SK-N-SH (cell line): Measurements from ENCODE around the gene KCTD4. TPM values are rescaled to one million over a fixed set of nuclear protein-coding genes. Genes with fewer than 3 reads are reported as not detected.

Experiments
- CTCF ChIA-PET: fragments of 300-600, 350-600 bp; formaldehyde crosslinking; extraction: SDS; loops from one replicate; lab custom pipeline; 2021; lab: Yijun Ruan, JAX
- POLR2A ChIA-PET: fragments of 350-600 bp; sonication (Branson Sonifier 250); formaldehyde crosslinking; extraction: SDS; loops from one replicate; lab custom pipeline; 2020; ENCODE audit warnings: antibody characterized with exemption, inconsistent platforms; lab: Yijun Ruan, JAX
- DNase-seq: peaks from one replicate; pipeline ENCODE4 v3.0.0; 2012
- H2AFZ ChIP-seq: fragments of 200-600 bp; sonication (generic); 2 replicates; pipeline ENCODE4 v1.8.1; 2016; ENCODE audit warnings: antibody characterized with exemption, mild to moderate bottlenecking, low read depth
- H3F3A ChIP-seq: fragments of 200-600 bp; sonication (generic); replicated peaks from 2 replicates; pipeline ENCODE3; 2016; ENCODE audit warnings: antibody characterized with exemption, mild to moderate bottlenecking; ENCODE audit not compliant: insufficient read depth
- H3K27ac ChIP-seq, 2 experiments: fragments of 200-500 bp in 1 of 2; fragments of 200-600 bp in 1 of 2; sonication (Bioruptor generic) in 1 of 2; sonication (generic), shearing (Covaris generic) in 1 of 2; 2 replicates each; pipeline versions ENCODE4 v1.5.1 to v1.6.1; 2014 to 2016; ENCODE audit warnings: low read depth in 2 of 2, inconsistent platforms in 1 of 2, low read length in 1 of 2, mild to moderate bottlenecking in 1 of 2, mixed read lengths in 1 of 2
- H3K27me3 ChIP-seq: fragments of 200-600 bp; sonication (generic), shearing (Covaris generic); 2 replicates; pipeline ENCODE4 v1.6.1; 2016; ENCODE audit warnings: mixed run types; ENCODE audit not compliant: insufficient read depth
- H3K36me3 ChIP-seq, 2 experiments: fragments of 200-500 bp in 1 of 2; fragments of 200-600 bp in 1 of 2; sonication (Bioruptor generic) in 1 of 2; sonication (generic) in 1 of 2; replicated peaks in 1 of 2; 2 replicates each; pipeline versions ENCODE3 to v1.5.1; 2014 to 2016; ENCODE audit warnings: low read length in 1 of 2, mild to moderate bottlenecking in 1 of 2; ENCODE audit not compliant: insufficient read depth in 2 of 2, control insufficient read depth in 1 of 2
- H3K4me1 ChIP-seq, 2 experiments: fragments of 200-500 bp in 1 of 2; fragments of 200-600 bp in 1 of 2; sonication (Bioruptor generic) in 1 of 2; sonication (generic), shearing (Covaris generic) in 1 of 2; 2 replicates each; pipeline versions ENCODE4 v1.5.1 to v1.6.1; 2014 to 2016; ENCODE audit warnings: low read depth in 1 of 2, low read length in 1 of 2, mixed run types in 1 of 2; ENCODE audit not compliant: insufficient read depth in 2 of 2, control insufficient read depth in 1 of 2
- H3K4me2 ChIP-seq: fragments of 200-600 bp; sonication (generic), shearing (Covaris generic); 2 replicates; pipeline ENCODE4 v1.6.1; 2017; ENCODE audit warnings: mixed run types
- H3K4me3 ChIP-seq, 2 experiments: fragments of 200-500 bp in 1 of 2; fragments of 200-600 bp in 1 of 2; sonication (Bioruptor generic) in 1 of 2; sonication (generic), shearing (Covaris generic) in 1 of 2; 2 replicates each; pipeline versions ENCODE4 v1.5.1 to v1.8.1; 2014 to 2016; ENCODE audit warnings: low read depth in 2 of 2, inconsistent platforms in 1 of 2, low read length in 1 of 2, mild to moderate bottlenecking in 1 of 2, mixed read lengths in 1 of 2, moderate library complexity in 1 of 2
- H3K79me2 ChIP-seq: fragments of 200-600 bp; sonication (generic); 2 replicates; pipeline ENCODE4 v1.8.1; 2017; ENCODE audit warnings: mild to moderate bottlenecking; ENCODE audit not compliant: insufficient read depth
- H3K9ac ChIP-seq: fragments of 200-600 bp; sonication (generic); 2 replicates; pipeline ENCODE4 v1.6.1; 2017; ENCODE audit warnings: mixed run types
- H3K9me2 ChIP-seq: fragments of 200-600 bp; sonication (generic); 2 replicates; pipeline ENCODE4 v1.6.1; 2017; ENCODE audit warnings: mixed run types
- H3K9me3 ChIP-seq: fragments of 200-600 bp; sonication (generic); 2 replicates; pipeline ENCODE4 v1.6.1; 2017; ENCODE audit warnings: mixed run types, mild to moderate bottlenecking, moderate library complexity
- H4K20me1 ChIP-seq: fragments of 200-600 bp; sonication (generic); 2 replicates; pipeline ENCODE4 v1.6.1; 2017; ENCODE audit warnings: mild to moderate bottlenecking, mixed run types; ENCODE audit not compliant: insufficient read depth
- ELF1 ChIP-seq: IDR thresholded peaks from 2 replicates; pipeline ENCODE4 v1.4.0; 2012
- EP300 ChIP-seq, 2 experiments: IDR thresholded peaks; 2 replicates each; pipeline versions ENCODE4 v1.4.0 to v1.6.1; 2012; ENCODE audit warnings: borderline replicate concordance in 1 of 2, low read depth in 1 of 2, low read length in 1 of 2
- EZH2phosphoT487 ChIP-seq: fragments of 200-600 bp; sonication (generic); IDR thresholded peaks from 2 replicates; pipeline ENCODE4 v1.6.1; 2017; ENCODE audit warnings: low read depth, mixed run types, mild to moderate bottlenecking, antibody characterized with exemption, moderate library complexity, borderline replicate concordance
- FOXJ3 ChIP-seq: sonication (generic); formaldehyde crosslinking; IDR thresholded peaks from 2 replicates; pipeline ENCODE4 v1.5.1; 2020; ENCODE audit warnings: mild to moderate bottlenecking, missing genetic modification reagents
- GABPA ChIP-seq: IDR thresholded peaks from 2 replicates; pipeline ENCODE4 v1.4.0; 2012; ENCODE audit warnings: low read depth, mild to moderate bottlenecking
- NRF1 ChIP-seq: IDR thresholded peaks from 2 replicates; pipeline ENCODE4 v1.6.1; 2012; ENCODE audit warnings: low read depth, mild to moderate bottlenecking, low read length
- SIN3A ChIP-seq: IDR thresholded peaks from 2 replicates; pipeline ENCODE4 v1.6.1; 2012; ENCODE audit warnings: low read depth, mild to moderate bottlenecking, low read length, moderate library complexity, borderline replicate concordance
- SMC3 ChIP-seq: IDR thresholded peaks from 2 replicates; pipeline ENCODE4 v1.6.1; 2012; ENCODE audit warnings: low read depth, low read length, improper control_type of control experiment
- TAF1 ChIP-seq: IDR thresholded peaks from 2 replicates; pipeline ENCODE4 v1.6.1; 2012; ENCODE audit warnings: low read depth, mild to moderate bottlenecking, low read length, moderate library complexity, borderline replicate concordance
- TCF12 ChIP-seq: IDR thresholded peaks from 2 replicates; pipeline ENCODE4 v1.4.0; 2012
- TEAD4 ChIP-seq: IDR thresholded peaks from 2 replicates; pipeline ENCODE4 v1.4.0; 2012; ENCODE audit warnings: mild to moderate bottlenecking, borderline replicate concordance; ENCODE audit not compliant: insufficient read depth
- WGBS: methylation state at CpG from one replicate; pipeline ENCODE4 v1.1.6; 2017; ENCODE audit warnings: low lambda C conversion rate; 5-methylcytosine and 5-hydroxymethylcytosine counted together
- polyA plus RNA-seq, 3 experiments: library from polyadenylated mRNA; depleted of rRNA; stranded (reverse); fragments of >200 nt; gene quantifications; 2 replicates each; pipeline ENCODE4 v1.2.3, GENCODE V29; 2012
- TF ChIP-seq, protein P1 (sequence below): IDR thresholded peaks from 2 replicates; pipeline ENCODE4 v1.4.0; 2012; ENCODE audit warnings: low read depth
- TF ChIP-seq, protein P2 (sequence below): fragments of 150-350 bp; IDR thresholded peaks from 2 replicates; pipeline ENCODE4 v1.6.1; 2017; ENCODE audit warnings: antibody characterized with exemption, low read length, low read depth, borderline replicate concordance
- TF ChIP-seq, protein P3 (sequence below): IDR thresholded peaks from 2 replicates; pipeline ENCODE4; 2012
- TF ChIP-seq, protein P4 (sequence below): IDR thresholded peaks from 2 replicates; pipeline ENCODE4 v1.4.0; 2012; ENCODE audit warnings: low read depth, borderline replicate concordance
- TF ChIP-seq, protein P5 (sequence below): IDR thresholded peaks from 2 replicates; pipeline ENCODE4 v1.6.1; 2012; ENCODE audit warnings: mild to moderate bottlenecking, low read depth, low read length, moderate library complexity

Gene KCTD4
- polyA plus RNA-seq, 1 of the 3 experiments (the other 2 are of a cell fraction) = 0.56 TPM

DNA sequence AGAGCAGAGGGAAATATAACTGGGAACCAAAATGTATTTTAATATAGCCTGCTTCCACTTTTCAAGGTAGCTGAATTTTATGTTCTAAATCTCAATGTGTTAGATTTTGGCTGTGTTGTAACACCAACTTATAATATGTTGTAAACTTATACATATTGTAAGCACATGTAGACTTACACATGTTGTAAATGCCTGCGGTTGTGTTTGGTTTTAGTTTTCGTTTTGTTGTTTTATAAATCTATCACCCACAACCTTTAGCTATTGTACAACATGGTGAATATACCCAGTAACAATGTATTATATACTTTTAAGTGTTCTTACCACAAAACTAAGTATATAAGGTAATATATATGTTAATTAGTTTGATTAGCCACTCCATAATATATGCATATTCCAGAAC lies 15.6 kb downstream of the KCTD4 start:
- H3K36me3 ChIP-seq = peaks cover 2 to 30% of the 10 kb centered on the region in 2 experiments
- POLR2A ChIA-PET = no interaction called here
- no peak overlapping the region for H3K9ac ChIP-seq
- H3K27ac ChIP-seq = no peak overlapping the region
- no peaks in the 10 kb centered on the region for H4K20me1 ChIP-seq
- TF ChIP-seq TCF12 (no peak), EZH2phosphoT487 (no peak), SIN3A (no peak), TEAD4 (no peak), SMC3 (no peak), GABPA (no peak), FOXJ3 (CRISPR knock-in tag) (no peak)
- TF ChIP-seq, protein P1, sequence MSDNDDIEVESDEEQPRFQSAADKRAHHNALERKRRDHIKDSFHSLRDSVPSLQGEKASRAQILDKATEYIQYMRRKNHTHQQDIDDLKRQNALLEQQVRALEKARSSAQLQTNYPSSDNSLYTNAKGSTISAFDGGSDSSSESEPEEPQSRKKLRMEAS = no peak
- TF ChIP-seq, protein P2, sequence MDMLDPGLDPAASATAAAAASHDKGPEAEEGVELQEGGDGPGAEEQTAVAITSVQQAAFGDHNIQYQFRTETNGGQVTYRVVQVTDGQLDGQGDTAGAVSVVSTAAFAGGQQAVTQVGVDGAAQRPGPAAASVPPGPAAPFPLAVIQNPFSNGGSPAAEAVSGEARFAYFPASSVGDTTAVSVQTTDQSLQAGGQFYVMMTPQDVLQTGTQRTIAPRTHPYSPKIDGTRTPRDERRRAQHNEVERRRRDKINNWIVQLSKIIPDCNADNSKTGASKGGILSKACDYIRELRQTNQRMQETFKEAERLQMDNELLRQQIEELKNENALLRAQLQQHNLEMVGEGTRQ = no peak
- TF ChIP-seq, protein P3, sequence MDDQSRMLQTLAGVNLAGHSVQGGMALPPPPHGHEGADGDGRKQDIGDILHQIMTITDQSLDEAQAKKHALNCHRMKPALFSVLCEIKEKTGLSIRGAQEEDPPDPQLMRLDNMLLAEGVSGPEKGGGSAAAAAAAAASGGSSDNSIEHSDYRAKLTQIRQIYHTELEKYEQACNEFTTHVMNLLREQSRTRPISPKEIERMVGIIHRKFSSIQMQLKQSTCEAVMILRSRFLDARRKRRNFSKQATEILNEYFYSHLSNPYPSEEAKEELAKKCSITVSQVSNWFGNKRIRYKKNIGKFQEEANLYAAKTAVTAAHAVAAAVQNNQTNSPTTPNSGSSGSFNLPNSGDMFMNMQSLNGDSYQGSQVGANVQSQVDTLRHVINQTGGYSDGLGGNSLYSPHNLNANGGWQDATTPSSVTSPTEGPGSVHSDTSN = no peak
- TF ChIP-seq, protein P4, sequence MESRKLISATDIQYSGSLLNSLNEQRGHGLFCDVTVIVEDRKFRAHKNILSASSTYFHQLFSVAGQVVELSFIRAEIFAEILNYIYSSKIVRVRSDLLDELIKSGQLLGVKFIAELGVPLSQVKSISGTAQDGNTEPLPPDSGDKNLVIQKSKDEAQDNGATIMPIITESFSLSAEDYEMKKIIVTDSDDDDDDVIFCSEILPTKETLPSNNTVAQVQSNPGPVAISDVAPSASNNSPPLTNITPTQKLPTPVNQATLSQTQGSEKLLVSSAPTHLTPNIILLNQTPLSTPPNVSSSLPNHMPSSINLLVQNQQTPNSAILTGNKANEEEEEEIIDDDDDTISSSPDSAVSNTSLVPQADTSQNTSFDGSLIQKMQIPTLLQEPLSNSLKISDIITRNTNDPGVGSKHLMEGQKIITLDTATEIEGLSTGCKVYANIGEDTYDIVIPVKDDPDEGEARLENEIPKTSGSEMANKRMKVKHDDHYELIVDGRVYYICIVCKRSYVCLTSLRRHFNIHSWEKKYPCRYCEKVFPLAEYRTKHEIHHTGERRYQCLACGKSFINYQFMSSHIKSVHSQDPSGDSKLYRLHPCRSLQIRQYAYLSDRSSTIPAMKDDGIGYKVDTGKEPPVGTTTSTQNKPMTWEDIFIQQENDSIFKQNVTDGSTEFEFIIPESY = no peak
- no peak overlapping the region for H2AFZ ChIP-seq
- no peaks in the 10 kb centered on the region for H3K9me2 ChIP-seq
- H3K9me3 ChIP-seq = no peaks in the 10 kb centered on the region
- H3F3A ChIP-seq = peaks cover 18% of the 10 kb centered on the region
- CTCF ChIA-PET = interaction anchor here (1.1 kb wide), 1 partner anchor 126 kb away, joined by 3 read pairs; no protein-coding TSS in a partner anchor
- DNase-seq = no peak
- H3K4me3 ChIP-seq = no peak overlapping the region
- no peaks in the 10 kb centered on the region for H3K27me3 ChIP-seq
- H3K4me2 ChIP-seq = no peak overlapping the region
- H3K4me1 ChIP-seq = peaks cover 0 to 6% of the 10 kb centered on the region in 2 experiments; a peak in 1 of 4 replicates
- 98% methylated on average over 2 of the region's 2 CpGs for WGBS
- peaks cover 24% of the 10 kb centered on the region for H3K79me2 ChIP-seq

DNA sequence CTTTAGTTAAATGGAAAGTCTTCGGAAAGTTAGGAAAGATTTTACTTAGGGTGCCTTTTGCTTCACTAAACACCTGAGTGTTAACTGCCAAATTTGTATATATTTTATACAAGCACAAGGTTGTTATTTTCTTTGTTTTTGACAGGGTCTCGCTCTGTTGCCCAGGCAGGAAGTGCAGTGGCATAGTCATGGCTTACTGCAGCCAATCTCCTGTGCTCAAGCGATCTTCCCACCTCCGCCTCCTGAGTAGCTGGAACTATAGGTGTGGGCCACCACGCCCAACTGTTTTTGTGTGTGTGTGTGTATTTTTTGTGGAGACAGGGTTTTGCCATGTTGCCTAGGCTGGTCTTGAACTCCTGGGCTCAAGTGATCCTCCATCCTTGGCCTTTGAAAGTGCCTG lies 16.2 kb downstream of the KCTD4 start:
- WGBS = 98% methylated on average over 5 of the region's 5 CpGs
- CTCF ChIA-PET = interaction anchor here (1.1 kb wide), 1 partner anchor 127 kb away, joined by 3 read pairs; no protein-coding TSS in a partner anchor
- POLR2A ChIA-PET = no interaction called here
- TF ChIP-seq EP300 (IDR thresholded peaks at IDR 0.05; ENCODE audit: borderline replicate concordance in 1 of 2, low read depth in 1 of 2, low read length in 1 of 2) = no peak
- TF ChIP-seq, protein P5, sequence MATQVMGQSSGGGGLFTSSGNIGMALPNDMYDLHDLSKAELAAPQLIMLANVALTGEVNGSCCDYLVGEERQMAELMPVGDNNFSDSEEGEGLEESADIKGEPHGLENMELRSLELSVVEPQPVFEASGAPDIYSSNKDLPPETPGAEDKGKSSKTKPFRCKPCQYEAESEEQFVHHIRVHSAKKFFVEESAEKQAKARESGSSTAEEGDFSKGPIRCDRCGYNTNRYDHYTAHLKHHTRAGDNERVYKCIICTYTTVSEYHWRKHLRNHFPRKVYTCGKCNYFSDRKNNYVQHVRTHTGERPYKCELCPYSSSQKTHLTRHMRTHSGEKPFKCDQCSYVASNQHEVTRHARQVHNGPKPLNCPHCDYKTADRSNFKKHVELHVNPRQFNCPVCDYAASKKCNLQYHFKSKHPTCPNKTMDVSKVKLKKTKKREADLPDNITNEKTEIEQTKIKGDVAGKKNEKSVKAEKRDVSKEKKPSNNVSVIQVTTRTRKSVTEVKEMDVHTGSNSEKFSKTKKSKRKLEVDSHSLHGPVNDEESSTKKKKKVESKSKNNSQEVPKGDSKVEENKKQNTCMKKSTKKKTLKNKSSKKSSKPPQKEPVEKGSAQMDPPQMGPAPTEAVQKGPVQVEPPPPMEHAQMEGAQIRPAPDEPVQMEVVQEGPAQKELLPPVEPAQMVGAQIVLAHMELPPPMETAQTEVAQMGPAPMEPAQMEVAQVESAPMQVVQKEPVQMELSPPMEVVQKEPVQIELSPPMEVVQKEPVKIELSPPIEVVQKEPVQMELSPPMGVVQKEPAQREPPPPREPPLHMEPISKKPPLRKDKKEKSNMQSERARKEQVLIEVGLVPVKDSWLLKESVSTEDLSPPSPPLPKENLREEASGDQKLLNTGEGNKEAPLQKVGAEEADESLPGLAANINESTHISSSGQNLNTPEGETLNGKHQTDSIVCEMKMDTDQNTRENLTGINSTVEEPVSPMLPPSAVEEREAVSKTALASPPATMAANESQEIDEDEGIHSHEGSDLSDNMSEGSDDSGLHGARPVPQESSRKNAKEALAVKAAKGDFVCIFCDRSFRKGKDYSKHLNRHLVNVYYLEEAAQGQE = no peak
- TF ChIP-seq TAF1 = no peak
- no peak for TF ChIP-seq ELF1
- no peak for TF ChIP-seq NRF1
- TF ChIP-seq, protein P4 = no peak
- no peak for TF ChIP-seq SMC3

More for the DNA sequence above, 16.2 kb downstream of the KCTD4 start:
- Histone ChIP-seq H3K9me3 (no peaks in the 10 kb centered on the region), H3K79me2 (peaks cover 30% of the 10 kb centered on the region), H3K36me3 (peaks cover 2 to 30% of the 10 kb centered on the region in 2 experiments), H3F3A (peaks cover 14% of the 10 kb centered on the region), H4K20me1 (no peaks in the 10 kb centered on the region), H3K9ac (no peak overlapping the region), H3K9me2 (no peaks in the 10 kb centered on the region), H2AFZ (no peak overlapping the region), H3K4me3 (no peak overlapping the region), H3K4me1 (peaks cover 0 to 12% of the 10 kb centered on the region in 2 experiments; a peak in 2 of 4 replicates), H3K4me2 (no peak overlapping the region), H3K27ac (no peak overlapping the region), H3K27me3 (no peaks in the 10 kb centered on the region)
- no peak for DNase-seq
